ENCODE measurements around the gene GRM5.

The GRM5 gene

GRCh38 chr11:88813233-88813915 lies 252.4 kb downstream of the GRM5 start:
- TF ChIP-seq, protein P1, sequence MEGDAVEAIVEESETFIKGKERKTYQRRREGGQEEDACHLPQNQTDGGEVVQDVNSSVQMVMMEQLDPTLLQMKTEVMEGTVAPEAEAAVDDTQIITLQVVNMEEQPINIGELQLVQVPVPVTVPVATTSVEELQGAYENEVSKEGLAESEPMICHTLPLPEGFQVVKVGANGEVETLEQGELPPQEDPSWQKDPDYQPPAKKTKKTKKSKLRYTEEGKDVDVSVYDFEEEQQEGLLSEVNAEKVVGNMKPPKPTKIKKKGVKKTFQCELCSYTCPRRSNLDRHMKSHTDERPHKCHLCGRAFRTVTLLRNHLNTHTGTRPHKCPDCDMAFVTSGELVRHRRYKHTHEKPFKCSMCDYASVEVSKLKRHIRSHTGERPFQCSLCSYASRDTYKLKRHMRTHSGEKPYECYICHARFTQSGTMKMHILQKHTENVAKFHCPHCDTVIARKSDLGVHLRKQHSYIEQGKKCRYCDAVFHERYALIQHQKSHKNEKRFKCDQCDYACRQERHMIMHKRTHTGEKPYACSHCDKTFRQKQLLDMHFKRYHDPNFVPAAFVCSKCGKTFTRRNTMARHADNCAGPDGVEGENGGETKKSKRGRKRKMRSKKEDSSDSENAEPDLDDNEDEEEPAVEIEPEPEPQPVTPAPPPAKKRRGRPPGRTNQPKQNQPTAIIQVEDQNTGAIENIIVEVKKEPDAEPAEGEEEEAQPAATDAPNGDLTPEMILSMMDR (IDR thresholded peaks at IDR 0.05; ENCODE audit: low read depth, low read length, missing control alignments): no peak
- H3K4me3 ChIP-seq (replicated peaks; ENCODE audit: low read depth, low read length): no peak overlapping the region
- DNase-seq (ENCODE audit: extremely low read depth, low read depth): no peak

- DNase-seq (ENCODE audit: extremely low read depth, low read depth): no peak
- TF ChIP-seq, protein P1 (IDR thresholded peaks at IDR 0.05; ENCODE audit: low read depth, low read length, missing control alignments): no peak
Measured at GRCh38 chr11:88810420-88811097, 255.2 kb downstream of the GRM5 start.

GRCh38 chr11:88809126-88809525 lies 256.7 kb downstream of the GRM5 start:
- H3K4me3 ChIP-seq (replicated peaks; ENCODE audit: low read depth, low read length): no peak overlapping the region
- TF ChIP-seq, protein P1 (IDR thresholded peaks at IDR 0.05; ENCODE audit: low read depth, low read length, missing control alignments): no peak
- no peak for DNase-seq (ENCODE audit: extremely low read depth, low read depth)

More at GRCh38 chr11:88810420-88811097, 255.2 kb downstream of the GRM5 start:
- H3K4me3 ChIP-seq (replicated peaks; ENCODE audit: low read depth, low read length): no peak overlapping the region

- H3K4me3 ChIP-seq (replicated peaks; ENCODE audit: low read depth, low read length): no peak overlapping the region
- DNase-seq (ENCODE audit: extremely low read depth, low read depth): no peak
- TF ChIP-seq, protein P1 (IDR thresholded peaks at IDR 0.05; ENCODE audit: low read depth, low read length, missing control alignments): no peak
Measured at GRCh38 chr11:88807349-88807748, 258.4 kb downstream of the GRM5 start.

DNA sequence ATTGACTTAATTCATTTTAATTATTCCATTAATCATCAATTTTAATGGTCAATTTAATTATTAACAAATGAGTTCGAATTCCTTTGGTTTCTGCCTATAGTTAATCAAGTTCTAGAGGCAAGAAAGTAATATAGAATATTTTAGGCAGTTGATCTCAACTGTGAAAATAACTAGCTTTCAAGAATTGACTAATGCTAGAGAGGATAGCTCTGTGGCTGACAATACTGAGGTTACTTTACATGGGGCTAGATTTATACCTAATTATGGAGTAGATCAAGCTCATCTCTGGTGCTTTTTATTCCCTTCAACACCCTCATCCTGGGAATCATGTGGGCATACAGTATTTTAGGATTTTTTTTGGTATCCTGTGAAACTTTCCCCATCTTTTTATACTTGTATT lies 259.4 kb downstream of the GRM5 start:
- TF ChIP-seq, protein P1 (IDR thresholded peaks at IDR 0.05; ENCODE audit: low read depth, low read length, missing control alignments): no peak
- no peak for DNase-seq (ENCODE audit: extremely low read depth, low read depth)
- no peak overlapping the region for H3K4me3 ChIP-seq (replicated peaks; ENCODE audit: low read depth, low read length)

GRCh38 chr11:88801484-88802123 lies 264.2 kb downstream of the GRM5 start:
- H3K4me3 ChIP-seq (replicated peaks; ENCODE audit: low read depth, low read length): no peak overlapping the region

More at GRCh38 chr11:88801484-88802123, 264.2 kb downstream of the GRM5 start:
- no peak for DNase-seq (ENCODE audit: extremely low read depth, low read depth)
- TF ChIP-seq, protein P1 (IDR thresholded peaks at IDR 0.05; ENCODE audit: low read depth, low read length, missing control alignments): no peak
